GM04504 (cell line): ENCODE data around the gene TCIRG1.

Experiments used
- DNase-seq: peaks from one replicate; pipeline ENCODE4 v3.0.0-alpha.2; 2012; ENCODE audit warnings: low read depth

Gene TCIRG1

DNA sequence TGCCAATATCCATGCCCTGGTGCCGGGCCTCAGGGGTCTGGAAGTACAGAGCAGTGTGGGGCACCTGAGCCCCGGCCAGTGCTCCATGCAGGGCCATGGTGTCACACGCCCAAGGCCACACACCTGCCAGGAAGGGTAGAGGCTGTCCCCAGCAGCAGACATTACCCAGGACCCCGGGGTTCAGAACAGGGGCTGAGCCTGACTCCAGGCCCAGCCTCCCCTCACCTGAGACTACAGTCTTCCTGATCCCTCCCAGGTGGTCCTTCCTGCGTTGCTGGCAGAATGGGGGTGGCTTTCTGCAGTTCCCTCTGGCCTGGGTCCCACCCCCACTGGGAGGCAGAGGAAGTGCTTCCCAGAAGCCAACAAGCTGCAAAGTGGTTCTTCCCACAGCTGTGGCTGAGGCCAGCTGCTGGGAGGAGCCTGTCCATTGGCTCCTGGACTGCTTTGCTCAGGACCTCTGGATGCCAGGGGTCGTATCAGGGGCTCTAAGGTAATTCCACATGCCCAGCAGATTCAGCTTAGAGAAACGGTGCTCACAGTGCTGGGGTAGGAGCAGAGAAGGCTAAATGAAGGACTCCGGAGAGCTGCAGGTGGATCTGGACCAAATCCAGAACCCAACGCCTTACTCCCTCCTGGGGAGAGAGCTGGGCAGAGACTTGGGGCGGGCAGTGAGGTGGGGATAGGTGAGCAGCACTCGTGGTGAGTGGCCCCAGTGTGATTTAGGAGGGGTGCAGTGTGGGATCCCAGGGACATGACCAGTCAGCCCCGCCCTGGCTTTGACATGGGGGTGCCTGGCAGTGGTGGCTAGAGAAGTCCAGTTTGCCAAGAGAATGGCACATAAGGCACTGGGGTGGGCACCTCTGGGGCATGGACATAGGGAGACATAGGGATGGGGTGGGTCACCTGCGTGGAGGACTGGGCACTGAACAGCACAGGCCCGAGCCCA is 12.6 kb downstream of the TCIRG1 start:
- no peak for DNase-seq

DNA sequence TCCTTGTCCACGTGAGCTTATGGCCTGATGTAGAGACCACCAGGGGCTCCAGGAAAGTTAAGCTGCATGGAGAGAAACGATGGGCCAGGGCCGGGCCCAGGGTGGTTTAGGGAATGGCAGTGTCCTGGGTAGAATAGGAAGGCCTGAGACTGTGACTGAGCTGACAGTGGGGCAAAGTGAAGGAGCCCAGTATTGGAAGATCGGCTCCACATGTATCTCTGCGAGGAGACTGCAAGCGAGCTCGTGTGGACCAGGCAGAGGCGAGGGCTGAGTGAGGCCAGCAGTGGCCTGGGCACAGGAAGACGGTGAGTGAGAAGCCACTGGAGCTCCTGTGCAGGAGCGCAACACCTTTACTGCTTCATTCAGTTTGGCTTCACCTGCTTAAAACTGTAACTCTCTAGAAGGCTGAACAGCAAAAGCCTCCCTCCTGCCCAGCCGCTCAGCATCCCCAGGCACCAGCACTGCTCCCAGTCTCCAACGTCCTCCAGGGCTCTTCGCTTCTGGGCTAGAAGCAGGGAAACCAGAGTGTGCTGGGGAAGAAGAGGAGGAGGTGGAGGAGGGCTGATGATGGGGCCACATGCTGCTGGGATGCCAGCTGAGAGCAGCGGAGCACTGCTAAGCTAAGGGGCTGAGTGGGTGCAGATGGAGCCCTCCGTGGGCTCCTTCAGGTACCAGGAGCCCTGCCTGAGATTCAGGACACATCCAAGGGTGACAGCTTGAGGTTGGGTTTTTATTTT is 13.5 kb downstream of the TCIRG1 start:
- DNase-seq = no peak

DNA sequence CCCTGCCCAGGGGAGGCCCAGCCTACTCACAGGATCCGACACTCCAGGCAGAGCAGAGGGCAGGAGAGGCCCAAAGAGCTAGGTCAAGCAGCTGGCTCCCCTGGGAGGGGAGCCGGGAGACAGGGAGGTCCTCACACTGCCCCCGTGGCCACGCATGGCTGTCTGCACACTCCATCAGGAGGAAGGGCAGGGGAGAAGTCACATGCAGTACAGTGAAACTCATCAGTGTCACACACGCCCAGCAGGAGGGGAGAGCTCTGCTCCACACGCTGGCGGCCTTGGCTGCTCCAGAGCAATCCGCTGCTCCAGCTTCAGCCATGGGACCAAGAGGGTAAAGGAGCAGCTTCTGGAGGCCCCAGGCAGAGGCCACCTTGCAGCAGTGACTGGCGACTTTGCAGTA is 14.3 kb downstream of the TCIRG1 start:
- DNase-seq = no peak

DNA sequence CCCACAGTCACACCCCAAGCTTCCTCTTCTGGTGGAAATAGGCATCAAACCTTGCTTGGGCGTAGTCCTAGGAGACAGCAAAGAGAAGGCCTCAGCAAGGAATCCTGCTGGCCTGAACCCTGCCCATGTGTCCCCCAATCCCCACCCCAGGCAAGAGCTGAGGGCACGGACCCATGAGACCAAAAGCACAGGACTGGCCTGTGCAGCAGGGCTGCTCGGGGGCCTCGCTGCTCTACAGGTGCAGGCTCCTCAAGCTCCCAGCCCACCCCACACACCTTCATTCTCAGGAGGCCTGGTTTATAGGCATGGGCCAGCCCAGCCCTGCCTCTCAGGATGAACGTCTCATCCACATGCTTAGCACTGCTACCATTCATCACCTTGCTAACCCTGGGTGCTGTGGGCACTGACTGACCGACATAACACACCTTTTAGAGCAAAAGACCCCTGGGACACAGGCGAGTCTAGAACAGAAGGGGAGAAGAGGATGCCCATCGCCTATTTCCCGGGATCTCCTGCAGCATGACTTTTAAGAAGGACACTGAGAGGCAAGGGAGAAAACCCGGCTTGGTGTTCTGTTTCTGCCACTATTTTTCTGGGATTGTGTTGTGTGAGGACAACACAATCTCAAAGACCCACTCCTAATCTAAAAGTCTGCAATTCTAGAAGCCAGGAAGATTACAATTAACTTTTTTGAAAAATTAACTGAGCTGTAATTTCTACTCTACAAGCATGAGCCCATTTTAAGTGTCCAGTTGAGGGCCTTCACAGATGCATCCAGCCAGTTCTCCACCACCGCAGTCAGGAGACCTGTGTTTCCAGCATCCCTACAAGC is 15.4 kb downstream of the TCIRG1 start:
- DNase-seq = no peak

DNA sequence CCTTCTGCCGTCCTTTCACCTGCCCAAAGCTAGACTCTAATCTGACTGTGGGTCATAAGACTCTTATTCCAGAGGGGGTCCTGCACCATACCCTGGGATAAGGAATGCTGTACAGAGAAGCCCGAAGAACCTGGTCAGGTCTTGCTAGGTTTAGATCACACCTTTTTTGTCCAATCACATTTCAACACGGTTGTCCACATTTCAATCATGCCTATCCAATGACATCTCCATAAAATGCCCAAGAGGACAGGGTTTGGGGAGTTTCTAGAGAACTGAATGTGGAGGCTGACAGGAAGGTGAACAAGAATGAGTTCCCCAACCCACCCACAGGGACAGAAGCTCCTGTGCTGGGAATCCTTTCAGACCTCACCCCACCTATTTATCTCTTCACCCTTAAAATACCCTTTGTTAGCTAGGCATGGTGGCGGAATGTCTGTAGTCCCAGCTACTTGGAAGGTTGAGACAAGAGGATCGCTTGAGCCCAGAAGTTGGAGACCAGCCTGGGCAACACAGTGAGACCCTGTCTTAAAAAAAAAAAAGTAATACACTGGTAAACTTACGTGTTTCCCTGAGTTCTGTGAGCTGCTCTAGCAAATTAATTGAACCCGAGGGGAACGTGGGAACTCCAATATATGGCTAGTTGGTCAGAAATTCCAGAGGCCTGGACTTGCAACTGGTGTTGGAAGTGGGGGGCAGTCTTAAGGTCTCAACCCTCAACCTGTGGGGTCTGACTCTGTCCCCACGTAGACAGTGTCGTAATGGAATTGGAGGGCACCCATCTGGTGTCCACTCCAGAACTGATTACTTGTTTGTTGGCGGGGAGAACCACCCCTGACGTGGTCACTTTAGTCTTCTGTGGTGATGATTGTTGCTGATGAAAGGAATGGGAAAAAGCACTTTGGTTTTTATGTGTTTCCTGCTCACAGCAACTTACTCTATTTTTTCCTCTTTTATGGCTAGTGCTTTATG is 17.8 kb downstream of the TCIRG1 start:
- no peak for DNase-seq

DNA sequence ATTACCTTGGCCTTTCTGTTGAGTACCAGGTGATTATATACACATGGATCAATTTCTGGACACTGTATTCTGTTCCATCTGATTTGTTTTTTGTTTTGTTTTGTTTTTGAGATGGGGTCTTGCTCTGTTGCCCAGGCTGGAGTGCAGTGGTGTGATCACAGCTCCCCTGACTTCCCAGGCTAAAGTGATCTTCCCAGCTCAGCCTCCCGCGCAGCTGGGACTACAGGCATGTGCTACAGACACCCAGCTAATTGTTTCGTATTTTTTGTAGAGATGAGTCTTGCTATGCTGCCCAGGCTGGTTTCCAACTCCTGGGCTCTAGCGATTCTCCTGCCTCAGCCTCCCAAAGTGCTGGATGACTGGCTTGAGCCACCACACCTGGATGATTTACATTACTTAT is 19.0 kb downstream of the TCIRG1 start:
- no peak for DNase-seq

DNA sequence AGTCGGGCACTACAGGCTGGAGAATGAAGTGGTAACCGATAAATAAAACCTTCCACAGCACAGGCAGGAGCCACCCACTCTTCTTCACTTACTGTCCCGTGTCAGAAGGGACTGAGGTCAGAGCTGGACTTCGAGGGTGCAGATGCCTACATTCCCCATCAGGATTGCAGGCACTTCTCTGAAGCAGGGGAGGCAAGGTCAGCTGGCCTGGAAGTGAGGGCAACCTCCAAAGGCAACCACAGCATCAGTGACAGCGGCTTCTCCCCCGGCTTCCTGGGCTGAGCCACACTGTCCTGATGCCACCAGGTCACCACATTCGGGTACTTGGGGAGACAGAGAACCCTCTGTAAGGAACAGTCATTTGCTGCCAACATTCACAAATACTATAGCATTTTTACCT is 22.7 kb downstream of the TCIRG1 start:
- DNase-seq = no peak

DNA sequence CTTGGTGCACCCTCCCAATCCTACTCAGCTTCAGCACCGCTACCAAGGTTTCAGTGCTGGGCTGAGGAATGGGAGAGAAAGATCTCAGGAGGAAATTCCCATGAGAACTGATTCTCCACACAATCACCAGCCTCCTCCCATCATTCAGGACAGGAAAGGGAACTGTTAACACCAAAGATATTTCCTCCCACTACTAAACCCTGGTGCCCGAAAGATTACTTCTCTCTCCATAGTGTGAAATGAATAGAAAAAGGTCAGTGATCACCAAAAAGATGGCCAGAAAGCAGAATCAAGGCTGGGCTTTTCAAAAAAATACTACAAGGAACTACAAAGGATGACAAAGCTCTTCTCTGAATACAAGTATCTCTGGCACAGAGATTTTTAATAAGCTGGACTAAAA is 26.1 kb downstream of the TCIRG1 start:
- no peak for DNase-seq

DNA sequence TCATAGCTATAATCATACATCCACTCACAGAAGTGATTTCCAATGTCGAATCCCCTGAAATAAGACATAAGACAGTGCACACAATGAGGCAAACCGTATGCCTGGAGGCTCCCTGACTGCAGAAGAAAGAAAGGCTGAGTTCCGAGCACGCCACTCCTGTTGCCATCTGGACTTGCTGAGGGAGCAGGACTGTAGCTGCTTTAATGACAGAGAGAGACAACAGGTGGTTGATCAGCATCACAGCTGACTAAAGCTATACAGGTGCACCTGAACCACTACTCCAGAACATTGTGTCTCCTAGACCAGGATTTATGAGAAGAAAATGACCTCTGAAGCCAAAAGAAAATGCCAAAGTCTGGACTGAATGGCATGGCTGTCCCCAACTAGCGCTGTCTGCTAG is 27.0 kb downstream of the TCIRG1 start:
- DNase-seq = no peak

DNA sequence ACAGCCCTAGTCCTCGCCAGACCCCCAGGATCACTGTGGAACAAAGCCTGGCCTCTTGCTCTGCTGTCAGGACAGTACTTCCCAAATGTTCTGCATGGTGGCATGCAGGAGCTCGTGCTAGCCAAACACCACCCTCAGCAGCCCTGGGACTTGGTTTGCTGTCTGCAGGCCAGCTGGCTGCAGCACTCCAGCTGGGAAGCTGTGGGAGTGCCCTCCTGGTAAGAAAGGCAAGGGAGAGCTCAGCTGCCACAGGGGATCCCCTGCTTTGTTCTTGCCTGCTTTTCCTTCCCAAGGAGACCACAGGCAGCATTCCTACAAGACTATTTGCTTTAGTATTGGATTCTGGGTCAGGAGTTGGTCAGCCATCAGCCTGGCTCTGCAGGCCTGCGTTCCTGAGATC is 27.9 kb downstream of the TCIRG1 start:
- DNase-seq = no peak

DNA sequence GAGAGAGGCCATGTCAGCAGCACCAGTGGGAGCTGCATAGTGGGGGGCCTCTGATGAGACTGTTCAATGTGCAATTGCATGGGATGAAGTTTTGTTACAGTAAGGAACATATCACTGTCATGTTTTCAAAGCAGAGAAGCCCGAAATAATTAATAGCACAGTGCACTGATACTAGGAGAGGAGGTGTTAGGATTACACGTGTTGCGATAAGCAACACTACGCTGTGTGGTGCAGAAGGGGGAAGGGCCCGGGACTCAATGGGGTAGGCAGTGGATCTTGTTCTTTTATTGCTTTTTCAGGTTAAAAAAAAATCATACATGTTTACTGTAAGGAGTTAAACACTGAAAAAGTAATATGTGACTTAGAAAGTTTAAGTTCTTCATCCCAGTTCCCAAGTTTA is 29.2 kb downstream of the TCIRG1 start:
- DNase-seq = no peak

DNA sequence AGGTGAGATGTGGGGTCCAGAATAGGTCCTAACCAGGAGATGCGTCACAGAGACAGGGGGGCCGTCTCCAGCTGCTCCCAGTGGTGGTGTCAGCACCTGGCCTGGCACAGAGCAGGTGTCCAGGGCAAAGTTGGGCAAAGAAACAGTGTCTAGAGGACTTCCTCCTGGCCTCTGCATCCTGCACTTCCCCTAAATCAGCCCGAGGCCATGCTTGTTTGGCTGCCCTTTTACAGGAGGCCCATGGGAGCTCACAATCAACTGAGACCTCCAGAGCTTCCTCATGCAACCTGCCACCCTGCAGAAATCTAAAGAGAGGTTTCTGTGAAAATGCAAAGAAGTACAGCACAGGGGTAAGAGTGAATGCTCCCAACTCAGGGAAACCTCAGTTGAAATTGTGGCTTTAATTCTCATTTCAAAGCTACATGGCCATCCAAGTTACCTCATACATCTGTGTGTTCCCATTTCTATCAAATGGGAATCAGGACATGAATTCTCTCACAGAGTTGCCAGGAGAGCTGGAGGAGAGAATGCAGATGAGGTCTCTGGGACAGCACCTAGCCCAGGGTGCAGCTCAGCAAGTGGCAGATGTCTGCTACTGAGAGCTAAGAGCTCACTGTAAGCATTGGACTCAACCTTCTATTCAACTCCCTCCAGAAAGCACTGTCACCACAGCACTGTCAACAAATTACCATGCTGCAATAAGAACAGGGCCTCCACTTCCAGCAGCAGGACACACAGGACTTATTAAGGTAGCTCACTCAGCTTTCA is 32.6 kb downstream of the TCIRG1 start:
- DNase-seq = no peak

DNA sequence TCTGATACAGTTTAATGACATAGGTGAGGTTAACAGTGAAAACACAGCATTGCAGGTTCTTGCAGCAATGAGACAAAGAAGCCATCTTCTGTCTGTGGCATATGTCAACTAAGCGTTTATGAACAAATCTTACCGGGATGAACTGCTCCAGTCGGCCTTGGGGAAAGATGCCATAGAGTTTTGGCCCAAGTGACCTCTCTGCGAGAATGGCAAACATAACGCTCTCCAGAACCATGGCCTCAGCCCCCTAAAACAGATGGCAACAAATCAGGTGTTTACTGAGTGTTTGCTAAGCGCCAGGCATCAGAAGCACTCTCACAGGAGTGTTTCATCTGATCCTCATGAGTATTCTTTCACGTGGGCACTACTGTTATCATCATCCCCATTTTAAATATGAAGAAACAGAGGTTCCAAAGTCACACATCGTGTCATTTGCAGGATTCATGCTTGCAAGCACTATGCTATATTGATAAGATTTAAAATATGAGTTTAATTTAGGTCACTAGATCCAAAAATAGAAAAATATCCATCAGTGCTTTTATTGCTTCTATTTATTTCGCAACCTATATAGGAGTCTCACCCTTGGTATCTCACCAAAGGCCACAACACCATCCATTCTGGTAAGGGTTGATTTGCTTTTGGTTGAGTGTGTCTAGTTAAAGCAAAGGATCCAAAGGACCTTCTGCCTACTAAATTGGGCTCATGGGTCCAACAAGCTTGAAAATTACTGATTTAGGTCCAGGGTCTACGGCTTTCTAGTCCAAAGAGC is 35.9 kb downstream of the TCIRG1 start:
- DNase-seq = no peak

DNA sequence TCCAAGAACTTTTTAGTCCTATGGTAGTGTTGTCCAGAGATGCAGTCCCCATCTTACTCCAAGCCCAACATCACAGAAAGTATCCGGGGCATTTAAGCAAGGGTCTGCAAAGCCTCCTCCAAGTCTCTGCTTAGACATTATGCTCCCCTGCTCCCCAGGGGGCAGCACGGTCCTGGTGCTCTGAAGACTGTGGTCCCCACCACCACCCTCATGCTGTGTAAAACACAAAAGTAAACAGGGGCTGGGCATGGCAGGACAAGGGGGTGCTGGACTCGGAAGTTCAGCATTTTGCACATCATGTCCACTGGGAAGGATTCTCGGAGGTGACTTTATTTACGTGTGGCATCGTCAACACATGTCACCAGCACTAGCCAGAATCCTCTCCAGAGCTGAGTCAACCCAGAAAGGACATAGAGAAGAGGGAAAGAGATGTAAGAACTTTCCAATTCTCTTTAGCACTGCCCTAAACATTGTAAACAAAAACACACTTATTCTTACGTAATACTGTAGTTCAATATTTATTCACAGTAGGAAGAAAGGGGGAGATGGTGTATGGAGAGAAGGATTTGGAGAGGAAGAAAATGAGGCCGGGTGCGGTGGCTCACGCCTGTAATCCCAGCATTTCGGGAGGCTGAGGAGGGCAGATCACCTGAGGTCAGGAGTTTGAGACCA is 37.7 kb downstream of the TCIRG1 start:
- no peak for DNase-seq

DNA sequence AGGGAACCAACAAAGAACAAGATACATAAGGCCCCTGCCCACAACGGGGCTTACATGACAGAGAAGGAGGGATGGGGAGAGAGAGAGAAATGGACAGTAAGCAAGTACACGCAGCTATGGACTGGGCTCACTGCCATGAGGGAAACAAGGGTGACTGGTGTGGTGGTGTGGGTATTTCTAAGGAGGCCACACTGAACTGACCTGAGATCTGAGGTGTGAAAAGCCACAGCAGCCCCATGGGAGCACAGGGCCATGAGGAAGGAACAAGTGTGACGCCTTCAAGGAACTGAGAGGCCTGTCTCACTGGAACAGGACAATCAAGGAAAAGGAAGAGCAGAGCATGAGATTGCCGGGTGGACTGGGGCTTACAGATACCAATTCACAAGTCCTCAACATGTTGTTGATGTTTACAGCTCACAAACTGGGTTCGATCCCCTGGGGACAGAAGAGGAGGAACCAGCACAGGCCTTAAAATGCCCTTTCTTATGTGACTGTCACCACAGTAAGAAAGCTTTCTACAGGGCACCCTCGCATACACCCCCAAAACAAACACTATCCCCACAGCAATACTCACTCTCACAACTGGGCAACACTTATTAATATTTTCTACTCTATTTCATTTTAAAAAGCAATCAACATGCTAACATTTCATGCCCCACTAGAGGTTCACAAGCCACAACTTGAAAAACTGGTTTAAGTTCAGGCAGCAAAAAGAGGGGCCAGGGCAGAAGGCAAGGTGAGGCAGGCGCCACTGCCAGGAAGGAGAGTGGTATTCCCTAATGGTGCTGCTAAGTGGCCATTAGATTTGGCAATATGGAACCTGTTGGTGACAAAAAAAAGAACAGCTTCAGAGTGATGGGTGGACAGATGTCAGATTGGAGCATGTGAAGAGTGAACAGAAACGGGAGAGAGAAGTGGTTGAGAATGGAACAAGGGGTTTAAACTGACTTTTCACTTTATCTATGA is 39.1 kb downstream of the TCIRG1 start:
- DNase-seq = no peak

DNA sequence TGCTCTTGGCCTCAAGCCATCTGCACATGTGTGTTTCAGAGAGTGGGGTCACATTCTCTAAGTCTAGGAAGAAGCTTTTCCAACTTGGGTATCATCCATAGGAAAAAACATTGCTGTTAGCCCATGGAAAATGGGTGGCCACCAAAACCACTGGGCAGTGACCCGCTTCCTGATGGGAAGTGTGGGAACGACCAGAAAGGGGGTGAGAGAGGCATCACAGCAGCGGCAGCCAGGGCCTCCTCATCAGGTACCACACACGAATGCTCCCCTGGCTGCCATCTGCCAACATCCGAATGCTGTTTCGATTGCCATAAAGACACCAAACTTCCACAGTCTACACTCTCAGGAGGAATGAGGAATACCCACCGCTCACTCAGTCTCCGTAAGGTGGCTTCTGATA is 42.0 kb downstream of the TCIRG1 start:
- no peak for DNase-seq

DNA sequence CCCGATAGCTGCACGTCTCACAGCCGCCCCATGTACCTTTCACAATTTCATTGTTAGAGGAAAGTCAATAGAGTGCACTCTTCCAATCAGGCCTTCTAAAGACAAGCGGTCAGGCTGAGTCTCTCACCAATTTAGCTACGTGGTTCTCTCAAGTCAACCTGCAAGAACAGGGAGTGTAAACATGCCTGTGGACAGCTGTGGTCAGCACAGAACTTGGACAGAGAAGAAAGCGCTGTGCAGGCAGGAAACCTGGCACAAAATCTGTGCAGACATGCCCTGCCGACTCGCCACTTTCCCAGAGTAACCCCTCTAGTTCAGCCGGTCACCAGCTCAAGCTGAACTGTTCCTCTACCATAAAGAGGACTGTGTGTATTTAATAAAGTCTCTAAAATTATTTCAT is 42.9 kb downstream of the TCIRG1 start:
- no peak for DNase-seq

DNA sequence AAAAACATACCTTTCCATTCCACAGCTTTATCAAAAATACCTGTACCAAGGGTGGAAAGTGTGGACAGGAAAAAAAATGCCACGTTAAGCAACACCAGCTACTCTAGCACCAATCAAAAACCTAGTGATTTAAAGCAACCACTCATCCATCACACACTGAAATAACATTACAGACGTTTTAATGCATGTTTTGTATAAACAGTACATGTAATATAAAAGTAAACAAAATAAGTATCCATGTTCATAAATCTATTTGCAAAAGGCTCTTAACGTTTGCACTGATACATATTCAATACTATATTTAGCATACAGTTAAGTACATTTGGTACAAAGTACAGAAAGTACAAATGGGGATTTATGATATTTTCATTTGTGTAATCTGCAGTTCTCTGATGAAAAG is 43.7 kb downstream of the TCIRG1 start:
- DNase-seq = no peak
